Lung (tissue), 12 donors: Measurements from ENCODE around the gene TAF1L. TPM values are rescaled to one million over a fixed set of nuclear protein-coding genes. Genes with fewer than 3 reads are reported as not detected.
"Not testable (repeated sequence)": the region's sequence is repeated elsewhere in the genome, so short reads cannot be mapped to it uniquely, and the experiment has no call there.

Experiments used
- ATAC-seq: fragments of 200-7000 bp; cut with Tn5 transposase; one replicate; pipeline ENCODE4 v1.9.1; 2020; ENCODE audit warnings: moderate number of reproducible peaks; ENCODE audit not compliant: insufficient read depth, low FRiP score
- DNase-seq, 3 donors: peaks; one replicate each; pipeline ENCODE4 v3.0.0-alpha.2; 2013 to 2017
- H3K27ac ChIP-seq, 2 donors: one replicate each; pipeline ENCODE4 v1.5.1; 2013; ENCODE audit warnings: mild to moderate bottlenecking in 2 of 2, moderate library complexity in 2 of 2, control low read depth in 1 of 2, inconsistent platforms in 1 of 2, low read depth in 1 of 2, low read length in 1 of 2
- H3K27me3 ChIP-seq, 3 donors: one replicate each; pipeline ENCODE4 v1.5.1; 2013; ENCODE audit warnings: low read length in 2 of 3; ENCODE audit not compliant: control insufficient read depth in 3 of 3, insufficient read depth in 3 of 3
- H3K36me3 ChIP-seq, 4 donors: one replicate each; pipeline ENCODE4 v1.5.1; 2013; ENCODE audit warnings: low read length in 4 of 4, mild to moderate bottlenecking in 1 of 4, moderate library complexity in 1 of 4; ENCODE audit not compliant: control insufficient read depth in 4 of 4, insufficient read depth in 4 of 4
- H3K4me1 ChIP-seq, 5 donors: one replicate each; pipeline ENCODE4 v1.5.1; 2013; ENCODE audit warnings: low read length in 5 of 5, mild to moderate bottlenecking in 2 of 5, moderate library complexity in 1 of 5; ENCODE audit not compliant: control insufficient read depth in 5 of 5, insufficient read depth in 5 of 5
- H3K4me3 ChIP-seq: one replicate; pipeline ENCODE4 v1.5.1; 2013; ENCODE audit warnings: mild to moderate bottlenecking, control low read depth, moderate library complexity
- H3K9ac ChIP-seq, 2 donors: one replicate each; pipeline ENCODE4 v1.5.1; 2013; ENCODE audit warnings: low read length in 2 of 2, control low read depth in 1 of 2; ENCODE audit not compliant: insufficient read depth in 1 of 2
- H3K9me3 ChIP-seq, 4 donors: one replicate each; pipeline ENCODE4 v1.5.1; 2013; ENCODE audit warnings: low read length in 3 of 4, mild to moderate bottlenecking in 1 of 4, moderate library complexity in 1 of 4; ENCODE audit not compliant: control insufficient read depth in 4 of 4, insufficient read depth in 3 of 4
- CTCF ChIP-seq: IDR thresholded peaks from 2 replicates; pipeline ENCODE4 v1.5.1; 2012; ENCODE audit warnings: mild to moderate bottlenecking; ENCODE audit errors: control extremely low read depth, extremely low read depth
- WGBS, 2 donors: extraction: QIAGEN DNeasy Blood & Tissue Kit; methylation state at CpG; one replicate each; pipeline ENCODE4 v1.1.7; 2013; 5-methylcytosine and 5-hydroxymethylcytosine counted together
- polyA plus RNA-seq, 2 donors: library from polyadenylated mRNA; stranded (reverse); fragments of 200-250 nt; gene quantifications; one replicate each; pipeline ENCODE4 v1.2.1, GENCODE V29; 2013
- total RNA-seq, 2 donors: library from RNA; depleted of rRNA in 1 of 2; stranded (reverse); fragments of >200 nt in 1 of 2; gene quantifications; one replicate each; pipeline ENCODE4 v1.2.1, GENCODE V29; 2014 to 2021
- donor health status: control.
- donor health status: control.
- donor health status: Bipolar disorder and iron deficiency.
- donor health status: healthy.
- donor health status: DM: yes; HTN: yes; CAD: no.

The TAF1L gene
- total and polyA plus RNA-seq, 4 donors: 0.01 to 0.03 TPM; not detected in 2

DNA sequence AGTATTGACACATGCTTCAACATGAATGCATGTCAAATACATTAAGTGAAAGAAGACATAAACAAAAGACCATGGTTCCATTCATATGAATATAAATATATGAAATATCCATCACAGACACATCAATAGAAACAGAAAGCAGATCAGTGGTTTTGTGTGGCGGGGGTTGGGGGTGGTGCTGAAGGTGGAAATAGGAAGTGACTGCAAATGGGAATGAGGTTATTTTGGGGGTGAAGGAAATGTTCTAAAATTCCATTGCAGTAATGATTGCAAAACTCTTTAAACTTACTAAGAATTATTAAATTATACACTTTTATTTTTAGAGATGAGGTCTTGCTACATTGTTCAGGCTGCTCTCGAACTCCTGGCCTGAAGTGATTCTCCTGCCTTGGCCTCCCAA lies 28.7 kb downstream of the TAF1L start:
- DNase-seq (no peak), ATAC-seq (no peak)
- peaks cover 0 to 2% (median 0%) of the 10 kb centered on the region in 4 donors for H3K9me3 ChIP-seq
- no peaks in the 10 kb centered on the region for H3K4me1 ChIP-seq
- TF ChIP-seq CTCF: no peak
- H3K27ac ChIP-seq: no peak overlapping the region
- no peak overlapping the region for H3K9ac ChIP-seq
- no peaks in the 10 kb centered on the region for H3K27me3 ChIP-seq
- WGBS, 2 donors: 55 to 69% methylated on average over 2 of the region's 2 CpGs
- H3K36me3 ChIP-seq: no peaks in the 10 kb centered on the region
- no peak overlapping the region for H3K4me3 ChIP-seq

DNA sequence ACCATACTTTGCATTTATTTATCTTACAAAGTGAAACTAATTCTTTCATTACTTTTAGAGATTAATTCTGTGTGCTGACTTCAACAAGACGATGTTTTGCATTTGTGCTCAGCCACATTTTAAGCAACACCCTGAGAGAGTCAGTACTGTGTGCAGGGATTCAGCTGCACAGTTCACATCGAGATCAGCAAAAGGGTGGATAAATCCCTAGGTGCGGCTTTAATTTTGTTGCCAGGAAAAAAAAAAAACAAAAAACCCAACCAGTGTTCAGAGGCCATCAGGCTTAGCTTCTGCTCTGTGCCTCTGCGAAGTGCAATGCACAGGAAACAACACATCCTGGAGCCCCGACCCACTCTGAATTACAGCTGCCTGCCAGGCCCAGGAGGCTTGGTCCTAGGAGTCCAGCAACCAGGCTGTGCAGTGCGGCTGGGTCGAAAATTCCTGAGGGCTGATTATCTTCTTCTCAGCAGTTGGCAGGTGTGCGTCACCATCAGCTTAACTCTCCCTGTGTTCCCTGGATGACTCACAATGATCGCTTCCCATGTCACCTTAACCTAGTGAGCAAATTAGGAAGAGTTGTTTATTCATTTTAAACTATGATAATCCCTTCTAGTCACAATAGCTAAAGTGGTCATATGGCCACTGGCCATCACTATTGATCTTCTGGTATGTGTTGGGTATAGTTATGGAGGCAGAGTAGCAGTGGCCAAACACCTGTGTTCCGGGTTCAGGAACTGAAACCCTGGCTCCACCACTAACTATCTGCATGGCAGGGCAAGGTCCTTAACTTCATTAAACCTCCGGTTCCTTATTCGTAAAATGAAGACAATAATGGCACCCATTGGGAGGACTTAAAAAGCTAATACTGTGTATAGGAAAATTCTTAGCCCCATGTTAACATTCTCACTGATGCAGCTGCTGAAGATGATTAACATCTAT lies 31.3 kb downstream of the TAF1L start:
- DNase-seq: no peak
- Histone ChIP-seq H3K9ac (no peak overlapping the region), H3K27me3 (no peaks in the 10 kb centered on the region), H3K36me3 (no peaks in the 10 kb centered on the region), H3K9me3 (peaks cover 0 to 2% (median 0%) of the 10 kb centered on the region in 4 donors), H3K27ac (no peak overlapping the region), H3K4me1 (no peaks in the 10 kb centered on the region), H3K4me3 (no peak overlapping the region)
- WGBS, 2 donors: 67 to 71% methylated on average over 12 of the region's 12 CpGs
- no peak for ATAC-seq
- no peak for TF ChIP-seq CTCF

DNA sequence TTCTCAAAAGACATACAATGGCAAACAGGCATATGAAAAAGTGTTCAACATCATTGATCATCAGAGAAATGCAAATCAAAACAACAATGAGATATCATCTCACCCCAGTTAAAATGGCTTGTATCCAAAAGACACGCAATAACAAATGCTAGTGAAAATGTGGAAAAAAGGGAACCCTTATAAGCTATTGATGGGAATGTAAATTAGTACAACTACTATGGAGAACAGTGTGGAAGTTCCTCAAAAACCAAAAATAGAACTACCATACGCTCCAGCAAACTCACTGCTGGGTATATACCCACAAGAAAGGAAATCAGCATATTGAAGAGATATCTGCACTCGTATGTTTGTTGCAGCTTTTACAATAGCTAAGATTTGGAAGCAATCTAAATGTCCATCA lies 36.4 kb downstream of the TAF1L start:
- not testable (repeated sequence) for H3K36me3 ChIP-seq, H3K27me3 ChIP-seq, H3K4me3 ChIP-seq, H3K9me3 ChIP-seq, H3K27ac ChIP-seq, H3K9ac ChIP-seq, ATAC-seq, H3K4me1 ChIP-seq, DNase-seq
- WGBS, 2 donors: 31 to 54% methylated on average over 3 of the region's 3 CpGs

- Histone ChIP-seq H3K4me3 (no peak overlapping the region), H3K27me3 (no peaks in the 10 kb centered on the region), H3K9ac (no peak overlapping the region), H3K4me1 (no peaks in the 10 kb centered on the region), H3K27ac (no peak overlapping the region), H3K9me3 (peaks cover 0 to 3% (median 1%) of the 10 kb centered on the region in 4 donors), H3K36me3 (no peaks in the 10 kb centered on the region)
- DNase-seq: no peak
- ATAC-seq: no peak
- no peak for TF ChIP-seq CTCF
These were observed 38.5 kb downstream of the TAF1L start for GRCh38 chr9:32596936-32597335.
